OCI-LY3 (cell line): ENCODE data around the gene SPATS2.

Source experiments
- EZH2phosphoT487 ChIP-seq: fragments of 200-600 bp; shearing (Covaris generic); IDR thresholded peaks from 2 replicates; pipeline ENCODE4 v1.6.1; 2018; ENCODE audit warnings: antibody characterized with exemption, mixed run types, low read depth
- TF ChIP-seq, protein P1 (sequence below): fragments of 200-600, 300-600 bp; sonication (generic); IDR thresholded peaks from 2 replicates; pipeline ENCODE4 v1.5.1; 2014; ENCODE audit warnings: antibody characterized with exemption, low read length, low read depth

DNA sequence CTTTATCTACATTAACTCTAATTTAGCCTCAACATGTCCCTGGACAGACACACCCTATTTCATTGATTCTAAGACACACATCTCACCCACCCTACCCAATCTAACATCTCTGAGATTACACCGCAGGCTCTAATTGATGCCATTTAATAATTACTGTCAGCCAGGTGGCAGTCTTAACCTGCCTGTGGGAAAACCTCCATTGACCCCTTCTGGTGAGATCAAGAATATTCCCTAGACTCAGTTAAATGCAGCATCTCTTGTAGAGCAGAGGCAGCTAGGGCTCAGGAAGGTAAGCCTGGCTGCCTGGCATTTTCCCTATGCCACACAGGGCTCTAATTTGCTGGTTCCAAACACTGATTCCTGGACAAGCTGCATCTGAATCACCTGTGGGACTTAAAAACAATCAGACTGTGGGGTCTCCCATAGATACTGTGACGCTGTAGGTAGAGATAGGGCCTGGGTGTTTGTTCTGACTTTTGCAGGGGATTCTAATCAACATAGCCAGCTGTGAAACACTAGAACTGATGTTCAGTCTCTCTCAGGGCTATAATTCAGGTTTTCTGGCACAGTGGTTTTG is 186.3 kb downstream of the SPATS2 start:
- TF ChIP-seq, protein P1, sequence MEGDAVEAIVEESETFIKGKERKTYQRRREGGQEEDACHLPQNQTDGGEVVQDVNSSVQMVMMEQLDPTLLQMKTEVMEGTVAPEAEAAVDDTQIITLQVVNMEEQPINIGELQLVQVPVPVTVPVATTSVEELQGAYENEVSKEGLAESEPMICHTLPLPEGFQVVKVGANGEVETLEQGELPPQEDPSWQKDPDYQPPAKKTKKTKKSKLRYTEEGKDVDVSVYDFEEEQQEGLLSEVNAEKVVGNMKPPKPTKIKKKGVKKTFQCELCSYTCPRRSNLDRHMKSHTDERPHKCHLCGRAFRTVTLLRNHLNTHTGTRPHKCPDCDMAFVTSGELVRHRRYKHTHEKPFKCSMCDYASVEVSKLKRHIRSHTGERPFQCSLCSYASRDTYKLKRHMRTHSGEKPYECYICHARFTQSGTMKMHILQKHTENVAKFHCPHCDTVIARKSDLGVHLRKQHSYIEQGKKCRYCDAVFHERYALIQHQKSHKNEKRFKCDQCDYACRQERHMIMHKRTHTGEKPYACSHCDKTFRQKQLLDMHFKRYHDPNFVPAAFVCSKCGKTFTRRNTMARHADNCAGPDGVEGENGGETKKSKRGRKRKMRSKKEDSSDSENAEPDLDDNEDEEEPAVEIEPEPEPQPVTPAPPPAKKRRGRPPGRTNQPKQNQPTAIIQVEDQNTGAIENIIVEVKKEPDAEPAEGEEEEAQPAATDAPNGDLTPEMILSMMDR, result peak; percentile 78
- no peak for TF ChIP-seq EZH2phosphoT487
